ENCODE data around the gene APOLD1.
A peak's percentile ranks its signal among the peaks of the same experiment; 100 is the strongest.
"Not testable (repeated sequence)": the region's sequence is repeated elsewhere in the genome, so short reads cannot be mapped to it uniquely, and the experiment has no call there.

Gene APOLD1

GRCh38 chr12:12786706-12787601, 1.5 kb downstream of the APOLD1 start:
- peak; percentile 67 for DNase-seq

- no peak for DNase-seq
Observed at GRCh38 chr12:12788131-12788530, 2.7 kb downstream of the APOLD1 start.

- peak; percentile 36 for DNase-seq
Observed at GRCh38 chr12:12788675-12789368, 3.4 kb downstream of the APOLD1 start.

DNA sequence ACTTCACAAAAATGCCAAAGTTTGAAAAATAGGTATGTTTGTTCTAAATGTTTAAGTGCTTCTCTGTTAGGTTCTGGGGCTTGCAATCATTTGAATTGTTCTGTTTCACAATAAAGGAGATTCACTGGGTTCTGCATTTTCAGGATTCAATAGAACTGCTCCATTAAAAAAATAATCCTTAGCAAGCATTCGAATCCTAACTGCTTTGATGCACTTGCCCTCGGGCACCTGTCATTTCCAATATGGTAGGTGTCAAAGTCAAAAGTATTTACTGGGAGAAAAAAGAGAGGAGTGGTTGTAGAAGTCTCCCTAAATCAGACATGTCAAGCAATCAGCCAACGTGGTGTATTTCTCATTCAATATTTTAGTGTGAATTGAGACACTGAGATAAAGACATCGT, 5.5 kb downstream of the APOLD1 start:
- DNase-seq, result no peak

GRCh38 chr12:12791756-12792369, 6.4 kb downstream of the APOLD1 start:
- DNase-seq, result no peak

DNA sequence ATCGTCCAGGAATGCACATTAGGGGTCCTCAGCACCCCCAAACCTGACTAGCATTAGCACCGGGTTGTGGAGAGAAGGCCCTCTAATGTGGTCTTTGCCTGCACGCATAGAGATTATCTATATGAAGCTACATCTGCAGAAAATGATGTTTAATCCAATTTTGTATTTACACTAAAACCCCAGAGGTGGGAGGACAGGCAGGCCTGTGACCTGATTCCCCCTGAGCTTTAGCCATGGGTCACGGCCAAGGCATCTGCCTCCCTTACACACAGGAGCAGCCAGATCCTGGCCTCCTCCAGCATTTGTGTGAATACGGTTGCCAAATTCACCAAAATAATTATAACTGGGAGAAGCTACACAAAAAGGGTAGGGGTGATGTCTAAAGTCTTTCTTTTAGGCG, 7.0 kb downstream of the APOLD1 start:
- no peak for DNase-seq

DNA sequence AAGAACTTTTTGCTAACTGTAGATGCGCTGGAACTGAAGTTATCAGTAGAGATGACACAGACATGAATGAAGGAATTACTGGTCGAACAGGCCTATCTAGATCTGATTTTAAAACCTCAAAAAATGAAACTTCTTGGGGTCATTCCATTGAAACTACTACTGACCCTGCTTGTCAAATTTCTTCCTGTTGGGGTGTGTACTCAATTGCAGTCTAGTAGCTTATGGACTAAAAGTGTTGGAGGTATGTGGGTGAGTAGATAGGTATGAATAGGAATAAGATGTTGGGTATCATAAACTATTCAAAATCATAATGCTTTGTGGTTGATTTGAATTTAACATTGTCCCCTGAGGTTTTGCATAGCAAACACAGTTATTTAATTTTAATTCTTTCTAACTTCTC, 9.2 kb downstream of the APOLD1 start:
- no peak for DNase-seq

DNA sequence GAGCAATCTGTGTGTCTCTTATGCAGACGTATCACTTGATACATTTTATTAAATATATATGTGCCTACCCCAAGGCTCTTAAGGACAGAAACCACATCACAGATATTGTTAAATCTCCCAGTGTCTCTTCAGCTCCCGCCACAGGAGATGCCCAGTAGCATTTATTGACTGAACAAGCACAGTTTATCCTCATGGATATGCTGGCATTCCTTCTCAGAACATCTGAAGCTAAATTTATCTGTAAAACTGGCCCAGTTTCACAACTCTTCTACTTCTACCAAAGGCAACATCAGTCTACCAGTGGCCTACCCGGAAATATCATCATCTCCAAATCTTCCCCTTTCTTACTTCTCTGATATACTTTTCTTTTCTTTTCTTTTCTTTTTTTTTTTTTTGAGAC, 10.7 kb downstream of the APOLD1 start:
- no peak for DNase-seq

GRCh38 chr12:12796928-12797793, 11.7 kb downstream of the APOLD1 start:
- no peak for DNase-seq

- DNase-seq, result no peak
Observed at GRCh38 chr12:12797794-12798152, 12.3 kb downstream of the APOLD1 start.

GRCh38 chr12:12798480-12798879, 13.0 kb downstream of the APOLD1 start:
- DNase-seq, result no peak

DNA sequence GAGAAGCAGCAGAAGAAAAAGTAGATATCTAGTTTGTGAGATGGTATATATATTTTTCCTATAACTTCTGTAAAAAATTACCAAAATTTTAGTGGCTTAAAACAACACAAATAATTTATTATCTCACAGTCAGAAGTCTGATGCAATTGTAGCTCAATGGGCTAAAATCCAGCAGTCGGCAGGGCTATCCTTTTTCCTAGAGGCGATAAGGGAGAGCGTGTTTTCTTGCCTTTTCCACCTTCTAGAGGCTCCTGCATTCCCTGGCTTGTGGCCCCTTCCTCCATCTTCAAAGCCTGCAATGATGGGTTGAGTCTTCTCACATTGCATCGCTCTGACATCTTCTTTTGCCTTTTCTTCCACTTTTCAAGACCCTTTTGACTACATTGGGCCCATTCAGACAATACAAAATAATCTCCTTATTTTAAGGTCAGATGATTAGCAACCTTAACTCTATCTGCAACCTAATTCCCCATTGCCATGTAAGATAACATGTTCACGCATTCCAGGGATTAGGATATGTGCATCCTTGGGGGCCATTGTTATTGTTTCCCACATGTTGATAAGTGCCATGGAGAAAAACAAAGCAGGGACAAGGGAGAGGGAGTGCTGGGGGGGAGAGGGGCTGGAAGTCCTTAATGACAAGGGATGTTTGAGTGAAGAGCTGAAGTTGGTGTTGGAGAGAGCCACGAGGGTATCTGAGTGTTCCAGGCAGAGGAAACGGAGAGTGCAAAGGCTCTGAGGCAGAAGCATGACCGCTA, 13.9 kb downstream of the APOLD1 start:
- no peak for DNase-seq

GRCh38 chr12:12800406-12801180, 15.1 kb downstream of the APOLD1 start:
- no peak for DNase-seq

DNA sequence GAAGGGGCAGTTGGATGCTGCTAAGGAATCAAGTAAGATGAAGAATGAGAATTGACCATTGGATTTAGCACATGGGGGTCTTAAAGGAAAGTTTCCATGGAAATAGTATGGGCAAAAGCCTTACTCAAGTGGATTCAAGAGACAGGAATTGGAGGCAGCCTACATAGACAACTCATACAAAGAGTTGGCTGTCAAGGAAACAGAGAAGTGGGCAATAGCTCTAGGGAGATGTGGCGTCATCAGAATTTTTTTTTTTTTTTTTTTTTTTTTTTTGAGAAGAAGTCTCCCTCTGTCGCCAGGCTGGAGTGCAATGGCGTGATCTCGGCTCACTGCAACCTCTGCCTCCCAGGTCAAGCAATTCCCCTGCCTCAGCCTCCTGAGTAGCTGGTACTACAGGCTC, 16.2 kb downstream of the APOLD1 start:
- not testable (repeated sequence) for DNase-seq

DNA sequence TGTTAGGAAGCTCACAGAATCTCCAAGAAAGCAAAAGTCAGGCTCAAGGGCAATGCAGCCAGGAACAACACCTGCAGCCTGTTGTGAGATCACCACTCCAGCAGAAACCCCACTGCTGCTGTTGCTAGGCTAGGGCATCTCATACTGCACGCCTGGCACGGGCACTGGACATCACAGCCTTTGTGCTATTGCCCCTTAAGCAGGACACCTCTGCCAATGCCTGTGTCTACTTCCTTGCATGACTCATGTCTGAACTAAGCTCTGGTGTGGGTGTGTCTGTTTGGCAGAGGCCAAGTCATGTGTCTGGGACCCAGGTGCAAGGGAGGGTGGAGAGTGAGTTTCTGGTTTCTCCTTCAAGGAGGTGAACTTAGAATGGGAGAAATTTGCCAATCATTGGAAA, 17.7 kb downstream of the APOLD1 start:
- DNase-seq, result peak; percentile 35

GRCh38 chr12:12804011-12804410, 18.6 kb downstream of the APOLD1 start:
- no peak for DNase-seq

- DNase-seq, result no peak
Observed at GRCh38 chr12:12804432-12804886, 19.0 kb downstream of the APOLD1 start.

GRCh38 chr12:12806784-12807516, 21.5 kb downstream of the APOLD1 start:
- no peak for DNase-seq

GRCh38 chr12:12807517-12807903, 22.1 kb downstream of the APOLD1 start:
- not testable (repeated sequence) for DNase-seq

- DNase-seq, result no peak
Observed at GRCh38 chr12:12807970-12808702, 22.7 kb downstream of the APOLD1 start.

All from stimulated activated naive CD4-positive, alpha-beta T cell treated with Interleukin-2 at 50 U/mL for 16 hours (primary cell).